Measurements from ENCODE around the gene BAHCC1.

DNA sequence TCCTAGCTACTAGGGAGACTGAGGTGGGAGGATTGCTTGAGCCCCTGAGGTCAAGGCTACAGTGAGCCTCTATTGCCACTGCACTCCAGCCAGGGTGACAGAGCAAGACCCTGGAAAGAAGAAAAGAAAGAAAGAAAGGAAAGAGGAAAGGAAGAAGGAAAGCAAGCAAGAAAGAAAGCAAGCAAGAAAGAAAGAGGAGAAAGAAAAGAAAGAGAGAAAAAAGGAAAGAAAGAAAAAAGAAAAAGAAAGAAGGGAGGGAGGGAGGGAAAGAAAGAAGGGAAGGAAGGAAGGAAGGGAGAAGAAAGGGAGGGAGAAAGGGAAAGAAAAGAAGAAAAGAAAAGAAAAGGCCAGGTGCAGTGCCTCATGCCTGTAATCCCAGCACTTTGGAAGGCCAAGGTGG, 108.4 kb downstream of the BAHCC1 start:
- TF ChIP-seq, protein P1, sequence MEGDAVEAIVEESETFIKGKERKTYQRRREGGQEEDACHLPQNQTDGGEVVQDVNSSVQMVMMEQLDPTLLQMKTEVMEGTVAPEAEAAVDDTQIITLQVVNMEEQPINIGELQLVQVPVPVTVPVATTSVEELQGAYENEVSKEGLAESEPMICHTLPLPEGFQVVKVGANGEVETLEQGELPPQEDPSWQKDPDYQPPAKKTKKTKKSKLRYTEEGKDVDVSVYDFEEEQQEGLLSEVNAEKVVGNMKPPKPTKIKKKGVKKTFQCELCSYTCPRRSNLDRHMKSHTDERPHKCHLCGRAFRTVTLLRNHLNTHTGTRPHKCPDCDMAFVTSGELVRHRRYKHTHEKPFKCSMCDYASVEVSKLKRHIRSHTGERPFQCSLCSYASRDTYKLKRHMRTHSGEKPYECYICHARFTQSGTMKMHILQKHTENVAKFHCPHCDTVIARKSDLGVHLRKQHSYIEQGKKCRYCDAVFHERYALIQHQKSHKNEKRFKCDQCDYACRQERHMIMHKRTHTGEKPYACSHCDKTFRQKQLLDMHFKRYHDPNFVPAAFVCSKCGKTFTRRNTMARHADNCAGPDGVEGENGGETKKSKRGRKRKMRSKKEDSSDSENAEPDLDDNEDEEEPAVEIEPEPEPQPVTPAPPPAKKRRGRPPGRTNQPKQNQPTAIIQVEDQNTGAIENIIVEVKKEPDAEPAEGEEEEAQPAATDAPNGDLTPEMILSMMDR (IDR thresholded peaks at IDR 0.05; ENCODE audit: low read depth, low read length, poor library complexity, severe bottlenecking), result no peak
- TF ChIP-seq EZH2phosphoT487 (IDR thresholded peaks at IDR 0.05; ENCODE audit: borderline replicate concordance, low read length), result no peak
